K562 (cell line): Measurements from ENCODE around the gene HADHA. TPM values are rescaled to one million over a fixed set of nuclear protein-coding genes. Genes with fewer than 3 reads are reported as not detected.

Source experiments
- ATAC-seq: fragments of 200-7000 bp; cut with Tn5 transposase; 3 replicates; pipeline ENCODE4 v1.9.1; 2020; ENCODE audit warnings: moderate library complexity
- BruUV-seq: library from RNA; stranded (reverse); fragments of 400-500 nt; replicated peaks from 2 replicates; lab custom pipeline; 2021; lab: Mats Ljungman, UMichigan
- CTCF ChIA-PET: fragments of 300-600 bp; formaldehyde crosslinking; extraction: SDS; loops from one replicate; lab custom pipeline; 2021; ENCODE audit warnings: low intra/inter-chr PET ratio; lab: Yijun Ruan, JAX
- POLR2A ChIA-PET: fragments of 300-600, 350-650 bp; sonication (Branson Sonifier 250); formaldehyde crosslinking; extraction: SDS; loops from one replicate; lab custom pipeline; 2021; ENCODE audit warnings: antibody characterized with exemption, inconsistent platforms; lab: Yijun Ruan, JAX
- DNase-seq, 4 experiments: peaks; one replicate each; pipeline versions ENCODE4 v3.0.0 to v3.0.0-alpha.2; 2011 to 2018; ENCODE audit warnings: low spot score in 3 of 4, mixed read lengths in 3 of 4; ENCODE audit errors: extremely low read depth in 1 of 4
- FAIRE-seq: peaks from 2 replicates; lab custom pipeline; 2011; peaks lifted over from hg19 to GRCh38; lab: Jason Lieb, UNC
- H2AFZ ChIP-seq: 2 replicates; pipeline ENCODE4 v1.6.0; 2011; ENCODE audit warnings: low read depth, low read length, control low read depth, inconsistent platforms
- H3K27ac ChIP-seq: fragments of 200-600 bp; 3 replicates; pipeline ENCODE4 v1.8.0; 2011; ENCODE audit warnings: low read depth, mild to moderate bottlenecking, control low read depth, inconsistent platforms, low read length, moderate library complexity, mixed read lengths; ENCODE audit errors: extremely low read depth
- H3K27me3 ChIP-seq, 2 experiments: fragments of 300-600 bp in 1 of 2; 2 replicates in 1 of 2; 3 replicates in 1 of 2; pipeline versions ENCODE4 v1.6.0 to v1.8.0; 2011; ENCODE audit warnings: inconsistent platforms in 2 of 2, low read length in 2 of 2, mild to moderate bottlenecking in 1 of 2, mixed read lengths in 1 of 2, moderate library complexity in 1 of 2; ENCODE audit not compliant: control insufficient read depth in 2 of 2, insufficient read depth in 2 of 2
- H3K36me3 ChIP-seq: fragments of 300-600 bp; 3 replicates; pipeline ENCODE4 v1.8.0; 2011; ENCODE audit warnings: mild to moderate bottlenecking, low read length, inconsistent platforms; ENCODE audit not compliant: control insufficient read depth, insufficient read depth
- H3K4me1 ChIP-seq, 2 experiments: fragments of 200-600 bp in 1 of 2; replicated peaks in 1 of 2; 2 replicates in 1 of 2; 3 replicates in 1 of 2; pipeline versions ENCODE4 v1.5.1 to v1.8.0; 2011; ENCODE audit warnings: inconsistent platforms in 2 of 2, low read length in 2 of 2, mild to moderate bottlenecking in 1 of 2, mixed read lengths in 1 of 2, moderate library complexity in 1 of 2; ENCODE audit not compliant: control insufficient read depth in 2 of 2, insufficient read depth in 2 of 2
- H3K4me2 ChIP-seq: 2 replicates; pipeline ENCODE4 v1.6.1; 2011; ENCODE audit warnings: low read length, control low read depth, inconsistent platforms, mixed read lengths; ENCODE audit not compliant: insufficient read depth
- H3K4me3 ChIP-seq: fragments of 200-600 bp; sonication (generic), shearing (Covaris generic); 2 replicates; pipeline ENCODE4 v1.5.1; 2016; ENCODE audit warnings: control low read depth, inconsistent platforms
- H3K79me2 ChIP-seq: fragments of 200-600 bp; 3 replicates; pipeline ENCODE4 v1.8.0; 2011; ENCODE audit warnings: low read length, inconsistent platforms; ENCODE audit not compliant: control insufficient read depth, insufficient read depth
- H3K9ac ChIP-seq, 2 experiments: 2 replicates each; pipeline versions ENCODE4 v1.6.0 to v1.6.1; 2011; ENCODE audit warnings: low read depth in 2 of 2, low read length in 2 of 2, control low read depth in 1 of 2, inconsistent platforms in 1 of 2, mild to moderate bottlenecking in 1 of 2, mixed read lengths in 1 of 2; ENCODE audit not compliant: insufficient read depth in 1 of 2
- H3K9me1 ChIP-seq: one replicate; pipeline ENCODE4 v1.6.0; 2011; ENCODE audit warnings: inconsistent platforms, mild to moderate bottlenecking, low read length, moderate library complexity; ENCODE audit not compliant: control insufficient read depth, insufficient read depth
- H3K9me3 ChIP-seq: replicated peaks from 2 replicates; pipeline ENCODE4 v1.5.1; 2011; ENCODE audit warnings: low read depth, low read length, inconsistent platforms; ENCODE audit not compliant: control insufficient read depth, insufficient read depth
- H4K20me1 ChIP-seq: replicated peaks from 2 replicates; pipeline ENCODE4 v1.6.1; 2011; ENCODE audit warnings: low read length, inconsistent platforms, mixed read lengths; ENCODE audit not compliant: control insufficient read depth, insufficient read depth
- CGGBP1 ChIP-seq: fragments of 250-450 bp; sonication (Bioruptor Pico); IDR thresholded peaks from 2 replicates; pipeline ENCODE4 v1.9.0; 2021; ENCODE audit warnings: mild to moderate bottlenecking
- FOXJ3 ChIP-seq: sonication (generic); formaldehyde crosslinking; IDR thresholded peaks from 2 replicates; pipeline ENCODE4 v1.4.0; 2020; ENCODE audit warnings: mild to moderate bottlenecking, missing genetic modification reagents
- LARP7 ChIP-seq: fragments of 450-650 bp; IDR thresholded peaks from 2 replicates; pipeline ENCODE4 v1.6.1; 2016
- LCOR ChIP-seq: sonication (generic); formaldehyde crosslinking; IDR thresholded peaks from 2 replicates; pipeline ENCODE4 v1.8.0; 2022; ENCODE audit warnings: mild to moderate bottlenecking, missing genetic modification reagents
- MBD1 ChIP-seq: fragments of 250-450 bp; sonication (Bioruptor Pico); IDR thresholded peaks from 2 replicates; pipeline ENCODE4 v1.8.0; 2022; ENCODE audit warnings: inconsistent platforms
- MECOM ChIP-seq: fragments of 250-450 bp; sonication (Bioruptor Pico); IDR thresholded peaks from 2 replicates; pipeline ENCODE4 v1.8.0; 2022; ENCODE audit warnings: inconsistent platforms
- MIER1 ChIP-seq: fragments of 450-650 bp; IDR thresholded peaks from 2 replicates; pipeline ENCODE4 v1.6.1; 2016; ENCODE audit warnings: antibody characterized with exemption, mild to moderate bottlenecking, low read depth
- MNT ChIP-seq, 2 experiments: fragments of 450-650 bp; conservative IDR thresholded peaks; 2 replicates each; pipeline ENCODE4 v1.6.1; 2017; ENCODE audit warnings: mild to moderate bottlenecking in 2 of 2, moderate library complexity in 2 of 2
- PREB ChIP-seq: sonication (generic); formaldehyde crosslinking; IDR thresholded peaks from 2 replicates; pipeline ENCODE4 v1.8.1; 2023; ENCODE audit warnings: mild to moderate bottlenecking, missing genetic modification reagents
- ZNF282 ChIP-seq: sonication (generic); formaldehyde crosslinking; IDR thresholded peaks from 2 replicates; pipeline ENCODE4 v1.8.1; 2023; ENCODE audit warnings: missing genetic modification reagents
- ZNF408 ChIP-seq: fragments of 250-450 bp; sonication (Bioruptor Pico); IDR thresholded peaks from 2 replicates; pipeline ENCODE4 v1.4.0; 2020; ENCODE audit warnings: low read depth, mild to moderate bottlenecking, moderate library complexity
- ZNF507 ChIP-seq: conservative IDR thresholded peaks from 2 replicates; pipeline ENCODE4 v1.6.1; 2017; ENCODE audit warnings: missing genetic modification characterization, missing compliant biosample characterization
- ZNF77 ChIP-seq: fragments of 250-450 bp; sonication (Bioruptor Pico); IDR thresholded peaks from 2 replicates; pipeline ENCODE4 v1.5.0; 2020
- WGBS: fragments of 100-300 bp; shearing (Covaris generic); methylation state at CpG from one replicate; pipeline ENCODE4 v1.1.6; 2016; ENCODE audit warnings: low coverage, mixed read lengths; ENCODE audit not compliant: insufficient coverage; ENCODE audit errors: missing lambda C conversion rate; 5-methylcytosine and 5-hydroxymethylcytosine counted together
- in situ Hi-C: fragments of 300-500 bp; cut with MboI; formaldehyde crosslinking; loops from 4 replicates; pipeline ENCODE4 v1.15.0; 2018; ENCODE audit warnings: inconsistent platforms, mixed read lengths
- intact Hi-C: fragments of 100-400 bp; cut with micrococcal nuclease; formaldehyde crosslinking; loops from 2 replicates; pipeline ENCODE4 v1.14.2; 2022
- polyA plus RNA-seq, 8 experiments: library from polyadenylated mRNA; depleted of rRNA in 4 of 8; stranded (reverse) in 5 of 8; unstranded in 3 of 8; fragments of >200 nt; fragmentation: Nextera tagmentation in 2 of 8; fragmentation: Illumina TruSeq in 1 of 8; extraction: Ambion mirVana in 2 of 8; extraction: Trizol in 1 of 8; gene quantifications; 2 replicates each; pipeline versions ENCODE4 v1.2.1 to v1.2.3, GENCODE V29; 2011 to 2014; ENCODE audit warnings: inconsistent platforms in 1 of 8, missing spikeins in 1 of 8
- total RNA-seq, 7 experiments: library from RNA; depleted of rRNA in 6 of 7; stranded (reverse); fragments of >200 nt in 6 of 7; fragmentation: Illumina TruSeq in 2 of 7; extraction: Trizol in 2 of 7; gene quantifications; 2 replicates each; pipeline versions ENCODE4 v1.2.1 to v1.2.3, GENCODE V29; 2011 to 2021; ENCODE audit warnings: low replicate concordance in 1 of 7

The HADHA gene
- total and polyA plus RNA-seq, 9 of the 15 experiments (the other 6 are each of a cell fraction or from before 2014, with no cell fraction given): 145 to 326 (median 202) TPM

- WGBS: 56% methylated on average over 5 of the region's 5 CpGs
- POLR2A ChIA-PET: interaction anchor here (0.6 kb wide), 1 partner anchor 853 kb away, joined by 3 read pairs; no protein-coding TSS in a partner anchor
- intact Hi-C loops: no loop called here
- Histone ChIP-seq H3K9ac (peak overlapping the region in 1 of 2 experiments; percentile 61; a peak in 1 of 4 replicates), H4K20me1 (no peaks in the 10 kb centered on the region), H3K36me3 (no peaks in the 10 kb centered on the region), H3K4me2 (no peak overlapping the region), H3K9me1 (no peaks in the 10 kb centered on the region)
- no peak for TF ChIP-seq ZNF77 (CRISPR knock-in tag)
- TF ChIP-seq ZNF408 (CRISPR knock-in tag): no peak
- TF ChIP-seq PREB: no peak
- no peak for TF ChIP-seq ZNF282 (CRISPR knock-in tag)
- no peak for TF ChIP-seq LCOR (CRISPR knock-in tag)
- TF ChIP-seq MIER1: no peak
- TF ChIP-seq FOXJ3 (CRISPR knock-in tag): no peak
- no peak for TF ChIP-seq CGGBP1 (CRISPR knock-in tag)
- TF ChIP-seq MBD1 (CRISPR knock-in tag): no peak
- TF ChIP-seq LARP7: no peak
- TF ChIP-seq MNT (conservative IDR thresholded peaks at IDR 0.05): no peak
- TF ChIP-seq ZNF507 (tag): no peak
- no peak for TF ChIP-seq MECOM
- TF ChIP-seq, all 486 proteins: peak for 0
- DNase-seq: no peak
- no peak for ATAC-seq
- FAIRE-seq: no peak
- no peaks in the 10 kb centered on the region for H3K9me3 ChIP-seq
- no TSS peak for BruUV-seq
- no peak overlapping the region for H3K27ac ChIP-seq
- in situ Hi-C loops: no loop called here
- CTCF ChIA-PET: interaction anchor here (0.5 kb wide), 1 partner anchor 42 kb away, joined by 3 read pairs; no protein-coding TSS in a partner anchor
- no peaks in the 10 kb centered on the region for H3K27me3 ChIP-seq
- H3K4me1 ChIP-seq: peaks cover 18 to 42% of the 10 kb centered on the region in 2 experiments; a peak in 4 of 5 replicates
- no peak overlapping the region for H2AFZ ChIP-seq
- peaks cover 9% of the 10 kb centered on the region; the same call in 2 of the 3 replicates for H3K79me2 ChIP-seq
- no peak overlapping the region for H3K4me3 ChIP-seq
Measured at GRCh38 chr2:26182441-26182840, 62.0 kb downstream of the HADHA start.
